Measurements from ENCODE around the gene MAP3K9. TPM values are rescaled to one million over a fixed set of nuclear protein-coding genes. Genes with fewer than 3 reads are reported as not detected.

MAP3K9 gene
- total and polyA plus RNA-seq, 2 of the 8 experiments (the other 6 are each of a cell fraction or from before 2014, with no cell fraction given) = 9.8 to 24.7 TPM

DNA sequence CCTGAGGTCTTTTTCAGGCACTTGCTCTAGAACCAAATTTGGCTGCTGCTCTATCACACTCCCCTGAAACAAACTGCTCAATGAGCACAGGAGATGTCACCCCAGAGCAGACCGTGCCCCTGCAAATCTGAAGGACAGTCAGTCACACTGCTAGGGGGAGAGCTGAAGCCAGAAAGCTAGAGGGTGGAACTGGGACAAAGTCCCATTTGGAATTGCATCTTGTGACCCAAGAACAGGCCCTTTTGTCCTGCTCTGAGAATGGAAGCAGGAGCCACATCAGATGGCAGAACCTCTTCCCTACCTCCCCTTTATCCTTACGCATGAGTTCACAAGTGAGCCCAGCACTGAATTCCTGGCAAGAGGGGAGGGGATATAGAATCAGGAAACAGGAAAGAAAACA is 64.7 kb downstream of the MAP3K9 start:
- no peak overlapping the region for H2AK5ac ChIP-seq (ENCODE audit: low read depth, low read length)
- H2BK12ac ChIP-seq (ENCODE audit: low read depth, low read length) = no peak overlapping the region
- no peak for FAIRE-seq
- no peak overlapping the region for H2BK15ac ChIP-seq (ENCODE audit: low read length)
- POLR2A ChIA-PET (ENCODE audit: partially characterized antibody) = no interaction called here
- H3K79me2 ChIP-seq (ENCODE audit: control insufficient read depth in 1 of 2, insufficient read depth in 2 of 2, low read length in 2 of 2) = no peaks in the 10 kb centered on the region
- no peak overlapping the region for H3K56ac ChIP-seq (replicated peaks; ENCODE audit: insufficient read length, low read depth, low read length)
- H3K4me2 ChIP-seq (ENCODE audit: insufficient read depth in 1 of 2, low read depth in 2 of 2, low read length in 2 of 2) = no peak overlapping the region
- H4K91ac ChIP-seq (replicated peaks; ENCODE audit: insufficient read length, low read length) = no peak overlapping the region
- DNase-seq (ENCODE audit: low read depth in 1 of 2, low spot score in 2 of 2) = no peak
- peaks cover 9 to 49% (median 36%) of the 10 kb centered on the region in 4 experiments for H3K36me3 ChIP-seq (ENCODE audit: control insufficient read depth in 2 of 4, insufficient read depth in 4 of 4, low read length in 3 of 4)
- H3K9ac ChIP-seq (replicated peaks in 1 of 4; ENCODE audit: extremely low read depth in 1 of 4, low read depth in 3 of 4, low read length in 3 of 4) = no peak overlapping the region
- H3K23ac ChIP-seq (ENCODE audit: insufficient read length) = no peak overlapping the region
- H2BK120ac ChIP-seq (replicated peaks; ENCODE audit: low read depth, low read length) = no peak overlapping the region
- no peak overlapping the region for H2BK20ac ChIP-seq (ENCODE audit: low read length)
- no peaks in the 10 kb centered on the region for H3K27me3 ChIP-seq (replicated peaks in 1 of 4; ENCODE audit: control insufficient read depth in 3 of 4, extremely low read depth in 1 of 4, insufficient read depth in 3 of 4, low read length in 3 of 4)
- H3K14ac ChIP-seq (ENCODE audit: insufficient read length) = no peak overlapping the region
- no peaks in the 10 kb centered on the region for H3K4me1 ChIP-seq (replicated peaks in 1 of 4; ENCODE audit: control insufficient read depth in 3 of 4, insufficient read depth in 4 of 4, low read length in 3 of 4)
- peaks cover 0 to 2% of the 10 kb centered on the region in 2 experiments for H4K20me1 ChIP-seq (replicated peaks in 1 of 2; ENCODE audit: control insufficient read depth in 1 of 2, insufficient read depth in 2 of 2, low read length in 2 of 2)
- 88% methylated on average over 2 of the region's 2 CpGs; no CpG with 5 or more reads in 1 of the 2 experiments for WGBS, 2 experiments (ENCODE audit: extremely low coverage in 1 of 2, insufficient coverage in 1 of 2, insufficient read length in 1 of 2, insufficient replicate concordance in 2 of 2, low coverage in 1 of 2, low lambda C conversion rate in 2 of 2, missing lambda C conversion rate in 1 of 2)
- no peak overlapping the region for H2AFZ ChIP-seq (ENCODE audit: low read length)
- CTCF ChIA-PET (ENCODE audit: partially characterized antibody) = interaction anchor here (1.3 to 1.5 kb wide), 2 partner anchors 31 to 73 kb away, joined by 3 to 5 read pairs; no protein-coding TSS in a partner anchor
- H3K9me3 ChIP-seq (ENCODE audit: insufficient read depth in 2 of 2, low read depth in 1 of 2, low read length in 1 of 2) = no peaks in the 10 kb centered on the region
- H3K4ac ChIP-seq (replicated peaks; ENCODE audit: insufficient read length, low read depth, low read length) = no peak overlapping the region
- H4K8ac ChIP-seq (ENCODE audit: extremely low read depth, insufficient read depth, low read length) = 0 out of 2 replicates have a peak overlapping the region, but pooled peaks have one; percentile 35
- no peak overlapping the region for H3K27ac ChIP-seq (ENCODE audit: low read depth, low read length)
- no peaks in the 10 kb centered on the region for H3K23me2 ChIP-seq (ENCODE audit: low read depth, low read length)
- no peak overlapping the region for H4K5ac ChIP-seq (ENCODE audit: insufficient read length, low read depth, low read length)
- H3K18ac ChIP-seq (ENCODE audit: extremely low read depth, low read length) = no peak overlapping the region
- H2BK5ac ChIP-seq (ENCODE audit: low read depth, low read length) = no peak overlapping the region
- H3K4me3 ChIP-seq (ENCODE audit: extremely low read depth in 1 of 4, insufficient read depth in 2 of 4, low read depth in 3 of 4, low read length in 4 of 4) = no peak overlapping the region
- H3K79me1 ChIP-seq (ENCODE audit: low read depth, low read length) = no peaks in the 10 kb centered on the region
- TF ChIP-seq JUN (IDR thresholded peaks at IDR 0.05; ENCODE audit: low read depth, low read length) (no peak), CTBP2 (IDR thresholded peaks at IDR 0.05; ENCODE audit: borderline replicate concordance, insufficient read depth, insufficient read length, low read length) (no peak), RXRA (IDR thresholded peaks at IDR 0.05; ENCODE audit: insufficient read depth, low read depth, low read length) (no peak), SIRT6 (IDR thresholded peaks at IDR 0.05; ENCODE audit: low read length) (no peak), FOSL1 (IDR thresholded peaks at IDR 0.05; ENCODE audit: insufficient read depth, low read depth, low read length) (no peak), TAF1 (IDR thresholded peaks at IDR 0.05; ENCODE audit: low read depth, low read length) (no peak), RFX5 (IDR thresholded peaks at IDR 0.05; ENCODE audit: borderline replicate concordance, low read depth, low read length) (no peak), ASH2L (IDR thresholded peaks at IDR 0.05; ENCODE audit: low read length) (no peak), SIX5 (IDR thresholded peaks at IDR 0.05; ENCODE audit: low read depth, low read length) (no peak), TBP (IDR thresholded peaks at IDR 0.05; ENCODE audit: low read depth, low read length) (no peak)

All from H1 (cell line).